Liver (tissue), 9 donors: ENCODE measurements around the gene EXPH5. TPM values are rescaled to one million over a fixed set of nuclear protein-coding genes. Genes with fewer than 3 reads are reported as not detected.

ENCODE experiments used
- DNase-seq: peaks from one replicate; pipeline ENCODE4 v3.0.0-alpha.2; 2017; ENCODE audit warnings: low spot score
- H3K27ac ChIP-seq, 2 donors: one replicate each; pipeline ENCODE4 v1.7.0; 2013; ENCODE audit warnings: inconsistent platforms in 2 of 2, low read length in 2 of 2, control low read depth in 1 of 2, low read depth in 1 of 2, mild to moderate bottlenecking in 1 of 2
- H3K27me3 ChIP-seq, 4 donors: one replicate each; pipeline versions ENCODE4 v1.6.1 to v1.7.0; 2013; ENCODE audit warnings: low read length in 3 of 4, inconsistent platforms in 1 of 4, mild to moderate bottlenecking in 1 of 4, moderate library complexity in 1 of 4; ENCODE audit not compliant: control insufficient read depth in 4 of 4, insufficient read depth in 4 of 4
- H3K36me3 ChIP-seq, 4 donors: one replicate each; pipeline versions ENCODE4 v1.6.1 to v1.7.0; 2013; ENCODE audit warnings: low read length in 3 of 4, mild to moderate bottlenecking in 3 of 4, low read depth in 1 of 4, moderate library complexity in 1 of 4; ENCODE audit not compliant: control insufficient read depth in 4 of 4, insufficient read depth in 3 of 4
- H3K4me1 ChIP-seq, 4 donors: one replicate each; pipeline versions ENCODE4 v1.6.1 to v1.7.0; 2013; ENCODE audit warnings: low read length in 3 of 4, mild to moderate bottlenecking in 3 of 4, moderate library complexity in 1 of 4; ENCODE audit not compliant: control insufficient read depth in 4 of 4, insufficient read depth in 4 of 4
- H3K4me3 ChIP-seq, 3 donors: one replicate each; pipeline versions ENCODE4 v1.6.1 to v1.7.0; 2013; ENCODE audit warnings: low read length in 3 of 3, control low read depth in 1 of 3, low read depth in 1 of 3, mild to moderate bottlenecking in 1 of 3
- H3K9ac ChIP-seq, 2 donors: one replicate each; pipeline ENCODE4 v1.7.0; 2013; ENCODE audit warnings: low read length in 2 of 2, mild to moderate bottlenecking in 2 of 2, moderate library complexity in 2 of 2, control low read depth in 1 of 2, low read depth in 1 of 2
- H3K9me3 ChIP-seq, 4 donors: one replicate each; pipeline versions ENCODE4 v1.6.1 to v1.7.0; 2013; ENCODE audit warnings: low read length in 3 of 4; ENCODE audit not compliant: control insufficient read depth in 4 of 4
- CTCF ChIP-seq: fragments of 150-350 bp; IDR thresholded peaks from 2 replicates; pipeline ENCODE4 v1.5.1; 2017; ENCODE audit warnings: improper control_type of control experiment, low read depth, low read length; ENCODE audit not compliant: missing input control
- EGR1 ChIP-seq, 2 donors: IDR thresholded peaks; 2 replicates each; pipeline ENCODE4 v1.6.1; 2016 to 2018; ENCODE audit warnings: antibody characterized with exemption in 2 of 2, low read depth in 2 of 2
- FOXA1 ChIP-seq: IDR thresholded peaks from 2 replicates; pipeline ENCODE4 v1.6.1; 2016; ENCODE audit warnings: antibody characterized with exemption
- GABPA ChIP-seq, 2 donors: IDR thresholded peaks in 1 of 2; conservative IDR thresholded peaks in 1 of 2; 2 replicates each; pipeline ENCODE4 v1.6.1; 2016; ENCODE audit warnings: antibody characterized with exemption in 2 of 2, mild to moderate bottlenecking in 1 of 2, moderate library complexity in 1 of 2
- HNF4A ChIP-seq, 2 donors: conservative IDR thresholded peaks; 2 replicates each; pipeline ENCODE4 v1.6.1; 2016; ENCODE audit warnings: antibody characterized with exemption in 2 of 2, mild to moderate bottlenecking in 2 of 2
- HNF4G ChIP-seq: IDR thresholded peaks from 2 replicates; pipeline ENCODE4 v1.6.1; 2016; ENCODE audit warnings: antibody characterized with exemption
- JUND ChIP-seq, 2 donors: IDR thresholded peaks; 2 replicates each; pipeline ENCODE4 v1.6.1; 2016; ENCODE audit warnings: antibody characterized with exemption in 2 of 2
- NR2F2 ChIP-seq: IDR thresholded peaks from 2 replicates; pipeline ENCODE4 v1.6.1; 2016; ENCODE audit warnings: antibody characterized with exemption
- REST ChIP-seq: IDR thresholded peaks from 2 replicates; pipeline ENCODE4 v1.6.1; 2016; ENCODE audit warnings: antibody characterized with exemption, mild to moderate bottlenecking
- RXRA ChIP-seq, 2 donors: IDR thresholded peaks; 2 replicates each; pipeline ENCODE4 v1.6.1; 2017 to 2018; ENCODE audit warnings: antibody characterized with exemption in 2 of 2, mild to moderate bottlenecking in 1 of 2
- SP1 ChIP-seq: IDR thresholded peaks from 2 replicates; pipeline ENCODE4 v1.6.1; 2018; ENCODE audit warnings: antibody characterized with exemption, mild to moderate bottlenecking
- TAF1 ChIP-seq: conservative IDR thresholded peaks from 2 replicates; pipeline ENCODE4 v1.6.1; 2016; ENCODE audit warnings: antibody characterized with exemption, mild to moderate bottlenecking
- YY1 ChIP-seq: IDR thresholded peaks from 2 replicates; pipeline ENCODE4 v1.6.1; 2016; ENCODE audit warnings: antibody characterized with exemption, mild to moderate bottlenecking
- ZBTB33 ChIP-seq: IDR thresholded peaks from 2 replicates; pipeline ENCODE4 v1.6.1; 2016; ENCODE audit warnings: antibody characterized with exemption
- WGBS: extraction: QIAGEN DNeasy Blood & Tissue Kit; methylation state at CpG from one replicate; pipeline ENCODE4 v1.1.7; 2013; 5-methylcytosine and 5-hydroxymethylcytosine counted together
- polyA plus RNA-seq, 2 donors: library from polyadenylated mRNA; stranded (reverse) in 1 of 2; unstranded in 1 of 2; fragments of 200-250 nt in 1 of 2; fragments of >200 nt in 1 of 2; fragmentation: Nextera tagmentation in 1 of 2; extraction: Ambion mirVana in 1 of 2; gene quantifications; one replicate each; pipeline versions ENCODE4 v1.2.1 to v1.2.3, GENCODE V29; 2013 to 2015
- total RNA-seq, 2 donors: library from RNA; depleted of rRNA; stranded (reverse); fragments of >200 nt; gene quantifications; one replicate each; pipeline ENCODE4 v1.2.3, GENCODE V29; 2014
- TF ChIP-seq, protein P1 (sequence below): IDR thresholded peaks from 2 replicates; pipeline ENCODE4 v1.6.1; 2016; ENCODE audit warnings: antibody characterized with exemption
- donor health status: healthy.
- donor health status: healthy.
- donor health status: healthy.
- donor health status: healthy.
- donor health status: healthy.

EXPH5 gene
- total and polyA plus RNA-seq, 4 donors = 0.47 to 6.1 (median 1.5) TPM

DNA sequence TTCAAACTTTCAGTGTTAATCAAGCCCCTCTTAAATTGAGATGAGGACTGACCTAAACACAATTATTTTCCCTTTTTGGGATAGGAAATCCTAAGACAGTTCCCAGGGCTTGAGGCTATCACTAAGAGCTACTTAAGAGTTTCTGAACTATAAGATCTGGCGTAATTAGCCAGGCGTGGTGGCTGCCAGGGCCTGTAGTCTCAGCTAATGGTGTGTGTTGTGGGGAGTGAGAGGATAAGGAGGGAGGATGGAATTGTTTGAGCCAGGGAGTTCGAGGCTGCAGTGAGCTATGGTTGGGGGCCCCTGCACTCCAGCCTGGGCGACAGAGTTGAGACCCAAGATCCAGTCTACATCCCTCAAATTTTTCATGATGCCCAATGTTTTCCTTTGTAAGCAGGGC, 23.5 kb upstream of the EXPH5 start:
- Histone ChIP-seq H3K9me3 (no peaks in the 10 kb centered on the region), H3K4me1 (no peaks in the 10 kb centered on the region), H3K36me3 (peaks cover 0 to 2% (median 0%) of the 10 kb centered on the region in 4 donors), H3K9ac (no peak overlapping the region), H3K4me3 (no peak overlapping the region), H3K27ac (no peak overlapping the region), H3K27me3 (no peaks in the 10 kb centered on the region)
- DNase-seq = no peak
- WGBS = 80% methylated on average over 4 of the region's 4 CpGs
- TF ChIP-seq GABPA (IDR thresholded peaks at IDR 0.05 in 1 of 2, conservative IDR thresholded peaks at IDR 0.05 in 1 of 2) = no peak
- TF ChIP-seq CTCF = no peak
- TF ChIP-seq JUND (IDR thresholded peaks at IDR 0.05) = no peak
- TF ChIP-seq TAF1 = no peak
- no peak for TF ChIP-seq RXRA (IDR thresholded peaks at IDR 0.05)
- TF ChIP-seq HNF4G = no peak
- no peak for TF ChIP-seq REST
- TF ChIP-seq FOXA1 = no peak
- TF ChIP-seq SP1 = no peak
- no peak for TF ChIP-seq YY1
- no peak for TF ChIP-seq HNF4A (conservative IDR thresholded peaks at IDR 0.05)
- TF ChIP-seq, protein P1, sequence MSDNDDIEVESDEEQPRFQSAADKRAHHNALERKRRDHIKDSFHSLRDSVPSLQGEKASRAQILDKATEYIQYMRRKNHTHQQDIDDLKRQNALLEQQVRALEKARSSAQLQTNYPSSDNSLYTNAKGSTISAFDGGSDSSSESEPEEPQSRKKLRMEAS = no peak

GRCh38 chr11:108616549-108616948, 23.0 kb upstream of the EXPH5 start:
- Histone ChIP-seq H3K27ac (no peak overlapping the region), H3K9ac (no peak overlapping the region), H3K4me3 (no peak overlapping the region), H3K4me1 (no peaks in the 10 kb centered on the region), H3K36me3 (peaks cover 0 to under 1% (median 0%) of the 10 kb centered on the region in 4 donors), H3K27me3 (no peaks in the 10 kb centered on the region), H3K9me3 (no peaks in the 10 kb centered on the region)
- TF ChIP-seq FOXA1 (no peak), ZBTB33 (no peak), EGR1 (IDR thresholded peaks at IDR 0.05; ENCODE audit: low read depth in 2 of 2) (no peak), HNF4G (no peak), REST (no peak), RXRA (IDR thresholded peaks at IDR 0.05) (no peak), TAF1 (no peak), NR2F2 (no peak), YY1 (no peak), JUND (IDR thresholded peaks at IDR 0.05) (no peak), SP1 (no peak), HNF4A (conservative IDR thresholded peaks at IDR 0.05) (no peak), CTCF (no peak)
- no peak for DNase-seq
- 94% methylated on average over 3 of the region's 3 CpGs for WGBS
